DOHH2 (cell line): Measurements from ENCODE around the gene BMP8B.

Experiments used
- EZH2phosphoT487 ChIP-seq: fragments of 200-600 bp; sonication (generic); IDR thresholded peaks from 2 replicates; pipeline ENCODE4 v1.6.1; 2017; ENCODE audit warnings: borderline replicate concordance, mild to moderate bottlenecking, antibody characterized with exemption, low read length, moderate library complexity, mixed read lengths
- TF ChIP-seq, protein P1 (sequence below): fragments of 200-600 bp; sonication (generic); IDR thresholded peaks from one replicate; pipeline ENCODE4 v1.5.1; 2014; ENCODE audit warnings: antibody characterized with exemption, mild to moderate bottlenecking, low read depth, low read length; ENCODE audit not compliant: poor library complexity, severe bottlenecking

- TF ChIP-seq, protein P1, sequence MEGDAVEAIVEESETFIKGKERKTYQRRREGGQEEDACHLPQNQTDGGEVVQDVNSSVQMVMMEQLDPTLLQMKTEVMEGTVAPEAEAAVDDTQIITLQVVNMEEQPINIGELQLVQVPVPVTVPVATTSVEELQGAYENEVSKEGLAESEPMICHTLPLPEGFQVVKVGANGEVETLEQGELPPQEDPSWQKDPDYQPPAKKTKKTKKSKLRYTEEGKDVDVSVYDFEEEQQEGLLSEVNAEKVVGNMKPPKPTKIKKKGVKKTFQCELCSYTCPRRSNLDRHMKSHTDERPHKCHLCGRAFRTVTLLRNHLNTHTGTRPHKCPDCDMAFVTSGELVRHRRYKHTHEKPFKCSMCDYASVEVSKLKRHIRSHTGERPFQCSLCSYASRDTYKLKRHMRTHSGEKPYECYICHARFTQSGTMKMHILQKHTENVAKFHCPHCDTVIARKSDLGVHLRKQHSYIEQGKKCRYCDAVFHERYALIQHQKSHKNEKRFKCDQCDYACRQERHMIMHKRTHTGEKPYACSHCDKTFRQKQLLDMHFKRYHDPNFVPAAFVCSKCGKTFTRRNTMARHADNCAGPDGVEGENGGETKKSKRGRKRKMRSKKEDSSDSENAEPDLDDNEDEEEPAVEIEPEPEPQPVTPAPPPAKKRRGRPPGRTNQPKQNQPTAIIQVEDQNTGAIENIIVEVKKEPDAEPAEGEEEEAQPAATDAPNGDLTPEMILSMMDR = no peak
- TF ChIP-seq EZH2phosphoT487 = no peak
Observed at GRCh38 chr1:39819091-39819812, 30.6 kb upstream of the BMP8B start.
